ENCODE results near the gene MAPKAP1.

Gene MAPKAP1

GRCh38 chr9:125442452-125442851 lies 264.6 kb downstream of the MAPKAP1 start:
- no peak for DNase-seq

GRCh38 chr9:125440411-125440810 lies 266.6 kb downstream of the MAPKAP1 start:
- DNase-seq: no peak

GRCh38 chr9:125439434-125440272 lies 267.4 kb downstream of the MAPKAP1 start:
- DNase-seq: no peak

GRCh38 chr9:125438506-125439433 lies 268.2 kb downstream of the MAPKAP1 start:
- no peak for DNase-seq

GRCh38 chr9:125437771-125438221 lies 269.2 kb downstream of the MAPKAP1 start:
- DNase-seq: no peak

- no peak for DNase-seq
Observed at GRCh38 chr9:125436613-125437443, 270.2 kb downstream of the MAPKAP1 start.

- no peak for DNase-seq
Observed at GRCh38 chr9:125435776-125436612, 271.0 kb downstream of the MAPKAP1 start.

- no peak for DNase-seq
Observed at GRCh38 chr9:125434986-125435775, 271.8 kb downstream of the MAPKAP1 start.

- no peak for DNase-seq
Observed at GRCh38 chr9:125433461-125434011, 273.5 kb downstream of the MAPKAP1 start.

GRCh38 chr9:125432715-125433385 lies 274.2 kb downstream of the MAPKAP1 start:
- no peak for DNase-seq

GRCh38 chr9:125431741-125432271 lies 275.2 kb downstream of the MAPKAP1 start:
- DNase-seq: no peak

GRCh38 chr9:125431012-125431305 lies 276.0 kb downstream of the MAPKAP1 start:
- no peak for DNase-seq

GRCh38 chr9:125430161-125431011 lies 276.6 kb downstream of the MAPKAP1 start:
- no peak for DNase-seq

GRCh38 chr9:125429476-125430160 lies 277.4 kb downstream of the MAPKAP1 start:
- DNase-seq: no peak

GRCh38 chr9:125428902-125429467 lies 278.0 kb downstream of the MAPKAP1 start:
- DNase-seq: no peak

- DNase-seq: no peak
Observed at GRCh38 chr9:125428060-125428901, 278.7 kb downstream of the MAPKAP1 start.

- no peak for DNase-seq
Observed at GRCh38 chr9:125427556-125427955, 279.5 kb downstream of the MAPKAP1 start.
